Breast epithelium (tissue), 3 donors: ENCODE data around the gene RASSF7.

Source experiments
- CTCF ChIP-seq, 3 donors: fragments of 450-650 bp; IDR thresholded peaks; one replicate each; pipeline ENCODE4 v1.5.1; 2016 to 2017; ENCODE audit warnings: antibody characterized with exemption in 3 of 3, mild to moderate bottlenecking in 3 of 3, moderate library complexity in 3 of 3
- POLR2A ChIP-seq: fragments of 450-650 bp; IDR thresholded peaks from one replicate; pipeline ENCODE4 v1.6.1; 2016; ENCODE audit warnings: antibody characterized with exemption, mild to moderate bottlenecking, moderate library complexity
- POLR2AphosphoS5 ChIP-seq, 3 donors: sonication (generic); formaldehyde crosslinking; IDR thresholded peaks; one replicate each; pipeline ENCODE4 v1.6.1; 2017; ENCODE audit warnings: antibody characterized with exemption in 3 of 3

- TF ChIP-seq CTCF (IDR thresholded peaks at IDR 0.05) = no peak
- TF ChIP-seq POLR2A = no peak
- TF ChIP-seq POLR2AphosphoS5 (IDR thresholded peaks at IDR 0.05) = no peak
Measured at GRCh38 chr11:514606-515005, 46.2 kb upstream of the RASSF7 start.
